Muscle of leg (tissue), 11 donors: ENCODE measurements around the gene MADD. TPM values are rescaled to one million over a fixed set of nuclear protein-coding genes. Genes with fewer than 3 reads are reported as not detected.

Source experiments
- DNase-seq: peaks from one replicate; pipeline ENCODE4 v3.0.0; 2013
- H3K27ac ChIP-seq: one replicate; pipeline ENCODE4 v1.5.1; 2013; ENCODE audit warnings: mild to moderate bottlenecking, low read length, control low read depth
- H3K27me3 ChIP-seq: one replicate; pipeline ENCODE4 v1.6.1; 2013; ENCODE audit warnings: low read length; ENCODE audit not compliant: control insufficient read depth, insufficient read depth
- H3K36me3 ChIP-seq: one replicate; pipeline ENCODE4 v1.6.1; 2013; ENCODE audit warnings: low read length; ENCODE audit not compliant: control insufficient read depth, insufficient read depth
- H3K4me1 ChIP-seq: one replicate; pipeline ENCODE4 v1.6.1; 2013; ENCODE audit warnings: low read length; ENCODE audit not compliant: control insufficient read depth, insufficient read depth
- H3K4me3 ChIP-seq: one replicate; pipeline ENCODE4 v1.5.1; 2013; ENCODE audit warnings: low read length, control low read depth
- H3K9me3 ChIP-seq: replicated peaks from 2 replicates; pipeline ENCODE4 v1.6.1; 2013; ENCODE audit warnings: low read depth, low read length; ENCODE audit not compliant: control insufficient read depth
- WGBS: methylation state at CpG from one replicate; pipeline ENCODE4 v1.1.5; 2013; ENCODE audit warnings: missing lambda C conversion rate; ENCODE audit not compliant: insufficient coverage; 5-methylcytosine and 5-hydroxymethylcytosine counted together
- polyA plus RNA-seq, 8 donors: library from polyadenylated mRNA; unstranded; fragments of 120-200 nt; gene quantifications; one replicate each; pipeline versions ENCODE4 v1.2.1 to v1.2.3, GENCODE V29; 2013; ENCODE audit warnings: inconsistent platforms in 1 of 8, low replicate concordance in 1 of 8; ENCODE audit not compliant: insufficient read length in 8 of 8, insufficient read depth in 1 of 8
- total RNA-seq: library from RNA; stranded (reverse); fragments of 120-200 nt; gene quantifications from one replicate; pipeline ENCODE4 v1.2.4, GENCODE V29; 2013

MADD gene
- total and polyA plus RNA-seq, 9 donors: 16.7 to 34.3 (median 30.0) TPM

DNA sequence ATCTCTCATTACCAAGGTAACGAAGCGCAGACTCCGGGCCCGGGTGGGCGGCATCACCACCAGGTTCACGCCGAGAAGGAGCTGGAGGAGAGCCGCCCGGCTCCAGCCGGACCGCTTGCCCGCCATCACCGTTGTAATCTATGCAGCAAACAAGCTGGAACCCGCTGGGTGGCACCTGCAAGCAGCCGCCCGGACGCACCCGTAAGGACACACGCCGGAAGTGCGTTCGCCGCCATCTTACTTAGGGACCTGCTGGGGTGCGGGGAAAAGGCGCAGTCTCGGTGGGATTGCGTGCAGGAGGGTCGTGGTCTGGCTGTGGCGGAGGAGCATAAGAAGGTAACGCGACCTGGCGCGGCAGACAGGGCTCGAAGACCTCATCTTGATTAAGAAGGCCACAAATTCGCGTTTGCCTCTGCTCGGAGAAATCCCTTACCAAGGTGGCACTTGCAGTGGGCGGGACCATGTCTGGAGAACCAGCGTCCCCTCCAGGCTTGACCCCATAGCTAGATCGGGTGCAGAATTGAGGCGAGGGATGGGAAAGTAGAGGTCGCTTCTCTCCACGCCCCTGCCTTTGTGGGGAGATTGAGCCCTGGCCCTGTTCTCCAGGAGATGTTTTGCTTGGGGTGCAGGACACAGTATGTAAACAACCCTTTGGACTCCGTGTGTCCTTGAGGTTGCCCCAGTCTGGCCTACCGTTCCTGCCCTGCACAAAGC is 21.1 kb upstream of the MADD start, which contains the start of gene ACP2:
Gene ACP2, minus strand, starts transcription at position 151 of the 714 bp plus-strand sequence. Its CDS starts 25 bp downstream, at position 126.
- peak within 1 kb of the TSS; percentile 73 for H3K27ac ChIP-seq
- WGBS: under 1% methylated on average over 40 of the region's 45 CpGs
- peaks cover 34% of the 10 kb centered on the region for H3K36me3 ChIP-seq
- no peaks in the 10 kb centered on the region for H3K9me3 ChIP-seq
- no peaks in the 10 kb centered on the region for H3K27me3 ChIP-seq
- peak; percentile 93 for DNase-seq
- H3K4me1 ChIP-seq: peaks cover 20% of the 10 kb centered on the region
- peak within 1 kb of the TSS; percentile 81 for H3K4me3 ChIP-seq

DNA sequence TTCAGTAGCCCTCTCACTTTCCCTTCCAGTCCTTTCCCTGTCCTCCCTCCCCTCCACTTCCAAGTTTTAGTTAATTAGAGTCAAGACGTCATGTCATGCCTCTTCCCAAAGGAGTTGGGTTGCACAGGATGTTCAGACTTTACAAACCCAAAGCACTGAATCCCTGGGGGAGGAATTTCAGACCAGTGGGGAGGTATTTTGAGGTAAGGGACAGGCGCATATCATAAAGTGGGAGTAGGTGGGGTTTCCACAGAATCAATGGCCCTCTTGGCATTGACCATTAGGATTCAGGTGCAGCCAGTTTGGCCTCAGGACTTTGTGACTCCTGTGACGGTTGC is 20.6 kb upstream of the MADD start:
- Histone ChIP-seq H3K27me3 (no peaks in the 10 kb centered on the region), H3K9me3 (no peaks in the 10 kb centered on the region), H3K27ac (no peak overlapping the region), H3K36me3 (peaks cover 32% of the 10 kb centered on the region), H3K4me3 (peak overlapping the region; percentile 81), H3K4me1 (peaks cover 25% of the 10 kb centered on the region)
- WGBS: 66% methylated on average over 2 of the region's 3 CpGs
- no peak for DNase-seq

GRCh38 chr11:47251751-47252150 is 18.2 kb upstream of the MADD start:
- Histone ChIP-seq H3K4me3 (no peak overlapping the region), H3K27me3 (no peaks in the 10 kb centered on the region), H3K36me3 (peaks cover 9% of the 10 kb centered on the region), H3K9me3 (no peaks in the 10 kb centered on the region), H3K4me1 (peaks cover 44% of the 10 kb centered on the region), H3K27ac (no peak overlapping the region)
- WGBS: no CpG with 5 or more reads among the region's 3 CpGs
- no peak for DNase-seq

GRCh38 chr11:47253660-47254059 is 16.3 kb upstream of the MADD start:
- 60% methylated on average over 2 of the region's 2 CpGs for WGBS

GRCh38 chr11:47254386-47254785 is 15.5 kb upstream of the MADD start:
- Histone ChIP-seq H3K4me1 (peaks cover 56% of the 10 kb centered on the region), H3K4me3 (no peak overlapping the region), H3K36me3 (no peaks in the 10 kb centered on the region), H3K9me3 (no peaks in the 10 kb centered on the region), H3K27me3 (no peaks in the 10 kb centered on the region), H3K27ac (peak overlapping the region; percentile 89)
- 19% methylated on average over 2 of the region's 3 CpGs for WGBS
- DNase-seq: peak; percentile 71

More at GRCh38 chr11:47253660-47254059, 16.3 kb upstream of the MADD start:
- Histone ChIP-seq H3K27me3 (no peaks in the 10 kb centered on the region), H3K36me3 (no peaks in the 10 kb centered on the region), H3K4me3 (no peak overlapping the region), H3K27ac (no peak overlapping the region), H3K9me3 (no peaks in the 10 kb centered on the region), H3K4me1 (peaks cover 52% of the 10 kb centered on the region)
- DNase-seq: no peak

- DNase-seq: no peak
- H3K9me3 ChIP-seq: no peaks in the 10 kb centered on the region
- 87% methylated on average over 3 of the region's 6 CpGs for WGBS
- no peak overlapping the region for H3K27ac ChIP-seq
- peaks cover 58% of the 10 kb centered on the region for H3K4me1 ChIP-seq
- no peak overlapping the region for H3K4me3 ChIP-seq
- H3K36me3 ChIP-seq: peaks cover 3% of the 10 kb centered on the region
- no peaks in the 10 kb centered on the region for H3K27me3 ChIP-seq
Measured at GRCh38 chr11:47256374-47256773, 13.6 kb upstream of the MADD start.

DNA sequence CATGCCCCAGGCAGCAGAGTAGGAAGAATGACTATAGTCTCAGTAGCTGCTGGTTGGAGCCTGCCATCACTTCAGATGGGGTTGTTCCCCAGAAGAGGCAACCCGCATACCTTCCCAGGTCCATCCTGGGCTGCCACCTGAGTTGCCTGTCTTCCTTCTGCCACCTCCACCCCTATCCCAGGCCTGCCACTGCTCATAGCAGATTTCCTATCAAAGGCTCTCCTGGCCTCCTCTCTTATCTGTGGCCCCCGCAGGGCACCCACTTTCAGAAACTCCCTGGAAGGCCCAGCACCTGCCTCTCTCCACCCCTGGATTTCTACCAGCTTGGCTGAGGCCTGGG is 12.8 kb upstream of the MADD start:
- 100% methylated on average over 1 of the region's 2 CpGs for WGBS
- Histone ChIP-seq H3K27me3 (no peaks in the 10 kb centered on the region), H3K27ac (peak overlapping the region; percentile 50), H3K9me3 (no peaks in the 10 kb centered on the region), H3K4me1 (peaks cover 58% of the 10 kb centered on the region), H3K4me3 (peak overlapping the region; percentile 9), H3K36me3 (peaks cover 5% of the 10 kb centered on the region)
- DNase-seq: no peak

GRCh38 chr11:47257517-47258316 is 12.2 kb upstream of the MADD start, which contains the start of gene NR1H3:
NR1H3 (plus strand) TSS chr11:47257996; CDS start chr11:47259217, 1,221 bp downstream.
- peaks cover 58% of the 10 kb centered on the region for H3K4me1 ChIP-seq
- H3K9me3 ChIP-seq: no peaks in the 10 kb centered on the region
- peak within 1 kb of the TSS; percentile 9 for H3K4me3 ChIP-seq
- WGBS: 10% methylated on average over 9 of the region's 15 CpGs
- H3K36me3 ChIP-seq: peaks cover 5% of the 10 kb centered on the region
- H3K27me3 ChIP-seq: no peaks in the 10 kb centered on the region
- H3K27ac ChIP-seq: peak within 1 kb of the TSS; percentile 50
- peak; percentile 79 for DNase-seq

DNA sequence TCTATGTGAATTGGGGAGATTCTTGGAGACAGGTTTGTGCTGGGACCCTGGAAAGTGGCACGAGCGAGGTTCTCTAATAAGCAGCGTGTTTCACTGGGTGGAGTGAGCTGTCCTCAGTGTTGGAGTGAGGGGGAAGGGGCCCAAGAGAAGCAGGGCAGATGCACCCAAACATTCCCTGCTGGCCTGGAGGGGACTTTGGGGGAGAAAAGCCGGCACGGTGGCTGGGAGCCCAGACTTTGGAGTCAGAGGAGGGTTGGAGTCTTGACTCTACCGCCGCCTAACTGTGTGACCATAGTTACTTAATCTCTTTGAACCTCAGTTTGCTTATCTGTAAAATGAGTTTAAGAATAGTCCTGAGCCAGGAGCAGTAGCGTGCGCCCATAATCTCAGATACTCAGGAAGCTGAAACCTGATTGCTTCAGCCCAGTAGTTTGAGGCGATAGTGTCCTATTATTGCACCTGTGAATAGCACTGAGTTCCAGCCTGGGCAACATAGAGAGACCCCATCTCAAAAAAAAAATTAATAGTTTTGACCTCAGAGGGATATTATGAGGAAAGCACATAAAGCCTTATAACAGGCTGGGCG is 11.5 kb upstream of the MADD start:
- H3K9me3 ChIP-seq: no peaks in the 10 kb centered on the region
- peak overlapping the region; percentile 9 for H3K4me3 ChIP-seq
- no peak for DNase-seq
- H3K4me1 ChIP-seq: peaks cover 58% of the 10 kb centered on the region
- peak overlapping the region; percentile 50 for H3K27ac ChIP-seq
- H3K36me3 ChIP-seq: peaks cover 5% of the 10 kb centered on the region
- no peaks in the 10 kb centered on the region for H3K27me3 ChIP-seq
- WGBS: 40% methylated on average over 7 of the region's 11 CpGs
